GM12864 (cell line): Measurements from ENCODE around the gene SYTL4.

ENCODE experiments used
- DNase-seq: peaks from one replicate; pipeline ENCODE4 v3.0.0-alpha.2; 2011; ENCODE audit warnings: low read depth
- H3K4me3 ChIP-seq: 2 replicates; pipeline ENCODE4 v1.5.1; 2011; ENCODE audit warnings: mild to moderate bottlenecking, low read depth, low read length, control low read depth
- CTCF ChIP-seq: IDR thresholded peaks from 2 replicates; pipeline ENCODE4 v1.5.1; 2011; ENCODE audit warnings: low read depth, mild to moderate bottlenecking, moderate library complexity, low read length, control low read depth, inconsistent platforms; ENCODE audit errors: missing control alignments

Gene SYTL4

DNA sequence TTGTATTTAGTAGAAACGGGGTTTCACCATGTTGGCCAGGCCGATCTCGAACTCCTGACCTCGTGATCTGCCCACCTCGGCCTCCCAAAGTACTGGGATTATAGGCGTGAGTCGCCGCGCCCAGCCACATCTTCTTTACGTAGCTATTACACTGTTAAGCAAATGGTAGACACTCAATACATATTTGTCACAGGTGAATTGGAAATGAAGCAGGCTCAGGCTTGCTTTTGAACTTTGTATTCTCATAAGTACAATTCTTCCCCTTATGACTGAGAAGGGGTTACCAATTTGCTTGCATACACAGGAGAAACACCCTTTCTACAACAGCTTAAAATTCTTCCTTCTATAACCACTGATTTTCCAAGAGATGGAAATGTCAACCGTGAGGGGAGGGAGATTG lies 88.7 kb downstream of the SYTL4 start:
- no peak for TF ChIP-seq CTCF
- H3K4me3 ChIP-seq, result no peak overlapping the region

DNA sequence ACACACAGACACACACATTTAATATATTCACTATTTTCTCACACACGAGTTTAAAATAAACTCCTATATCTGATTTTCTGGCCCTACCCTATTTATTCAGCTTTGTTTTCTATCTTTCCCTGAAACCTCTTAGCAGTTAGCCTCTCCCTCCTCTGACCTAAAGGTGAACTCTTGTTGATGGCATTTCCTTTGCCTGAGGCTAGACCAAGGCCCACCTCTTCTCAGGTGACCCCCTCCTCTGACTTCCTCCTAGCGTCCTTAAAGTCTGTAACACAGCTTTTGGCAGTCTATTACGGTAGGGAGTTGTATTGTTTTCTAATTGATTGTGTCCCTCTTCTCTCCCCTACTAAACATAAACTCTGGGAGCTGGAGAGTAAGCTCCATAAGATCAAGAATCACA lies 89.6 kb downstream of the SYTL4 start:
- DNase-seq, result no peak
- no peak overlapping the region for H3K4me3 ChIP-seq
- TF ChIP-seq CTCF, result no peak

More for the DNA sequence above, 88.7 kb downstream of the SYTL4 start:
- DNase-seq, result no peak

GRCh38 chrX:100636321-100636991 lies 95.5 kb downstream of the SYTL4 start, which contains the start of gene TSPAN6:
TSS of gene TSPAN6 (minus strand) at chrX:100636806. CDS start at chrX:100636694, 112 bp downstream.
- peak; percentile 26 for TF ChIP-seq CTCF
- no peak within 1 kb of the TSS for H3K4me3 ChIP-seq
- no peak for DNase-seq

DNA sequence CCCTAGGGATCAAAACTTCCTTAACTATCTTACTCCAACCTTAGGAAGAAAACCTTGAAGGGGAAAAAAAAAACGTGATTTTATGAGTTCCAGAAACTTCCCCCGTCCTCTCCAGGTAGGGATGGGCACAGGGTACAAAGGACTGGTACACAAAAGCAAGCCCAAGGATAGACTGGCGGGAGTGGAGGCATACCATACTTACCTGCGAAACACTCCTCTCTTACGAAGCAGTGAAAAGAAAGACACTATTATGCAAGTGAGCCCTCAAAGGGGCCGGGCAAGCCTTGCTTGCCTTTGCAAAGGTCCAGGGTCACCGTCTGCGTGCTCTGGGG lies 96.0 kb downstream of the SYTL4 start:
- no peak for TF ChIP-seq CTCF
- no peak for DNase-seq
- no peak overlapping the region for H3K4me3 ChIP-seq

- no peak overlapping the region for H3K4me3 ChIP-seq
- no peak for DNase-seq
- no peak for TF ChIP-seq CTCF
These were observed 96.9 kb downstream of the SYTL4 start for GRCh38 chrX:100635040-100635439.

GRCh38 chrX:100625985-100626491 lies 105.9 kb downstream of the SYTL4 start:
- no peak for TF ChIP-seq CTCF
- DNase-seq, result peak; percentile 64
- H3K4me3 ChIP-seq, result no peak overlapping the region
